ENCODE measurements around the gene PWWP2A. TPM values are rescaled to one million over a fixed set of nuclear protein-coding genes. Genes with fewer than 3 reads are reported as not detected.

The PWWP2A gene
- polyA plus RNA-seq, 2 of the 4 experiments (the other 2 are of a cell fraction) = 9.0 to 10.9 TPM

GRCh38 chr5:160119142-160119904 lies at the start of gene PWWP2A (continued):
- TF ChIP-seq REST (IDR thresholded peaks at IDR 0.05) (no peak), HDAC2 (IDR thresholded peaks at IDR 0.05) (no peak), EHMT2 (IDR thresholded peaks at IDR 0.05; ENCODE audit: low read depth) (no peak), SREBF2 (IDR thresholded peaks at IDR 0.05) (no peak), BCL3 (IDR thresholded peaks at IDR 0.05) (peak; percentile 35; the same call in 1 of the 3 replicates), NR3C1 (IDR thresholded peaks at IDR 0.05) (no peak), KDM5A (IDR thresholded peaks at IDR 0.05) (peak; percentile 67), RAD21 (conservative IDR thresholded peaks at IDR 0.05 in 1 of 2, IDR thresholded peaks at IDR 0.05 in 1 of 2) (no peak), USF2 (IDR thresholded peaks at IDR 0.05) (peak; percentile 60), TFCP2L1 (CRISPR knock-in tag; IDR thresholded peaks at IDR 0.05) (peak; percentile 44; the same call in 1 of the 2 replicates), ZNF302 (CRISPR knock-in tag; IDR thresholded peaks at IDR 0.05) (no peak), KDM1A (IDR thresholded peaks at IDR 0.05; ENCODE audit: low read depth) (no peak), HES2 (IDR thresholded peaks at IDR 0.05) (no peak), HMGXB4 (CRISPR knock-in tag; IDR thresholded peaks at IDR 0.05; ENCODE audit: borderline replicate concordance) (no peak; the same call in 1 of the 2 replicates), NPAS2 (CRISPR knock-in tag; IDR thresholded peaks at IDR 0.05; ENCODE audit: borderline replicate concordance) (no peak), CBX8 (IDR thresholded peaks at IDR 0.05) (no peak), PHF8 (IDR thresholded peaks at IDR 0.05; ENCODE audit: borderline replicate concordance, low read depth) (peak; percentile 74; the same call in 1 of the 2 replicates), MAX (IDR thresholded peaks at IDR 0.05) (peak; percentile 83), MAFK (IDR thresholded peaks at IDR 0.05; ENCODE audit: partially characterized antibody) (no peak), CHD4 (IDR thresholded peaks at IDR 0.05; ENCODE audit: borderline replicate concordance) (no peak), HOXB5 (CRISPR knock-in tag; IDR thresholded peaks at IDR 0.05) (no peak), CBX2 (IDR thresholded peaks at IDR 0.05; ENCODE audit: borderline replicate concordance, low read depth) (no peak), JUNB (IDR thresholded peaks at IDR 0.05) (no peak)

Data from A549 (cell line).